Glomerular visceral epithelial cell (primary cell): ENCODE results near the gene CYP21A2.

Experiments used
- DNase-seq: peaks from one replicate; pipeline ENCODE4 v3.0.0-alpha.2; 2016; ENCODE audit errors: extremely low spot score

The CYP21A2 gene

GRCh38 chr6:32083812-32084768 is 45.9 kb downstream of the CYP21A2 start:
- DNase-seq = no peak

- DNase-seq = no peak
Observed at GRCh38 chr6:32084780-32085179, 46.6 kb downstream of the CYP21A2 start.

GRCh38 chr6:32085759-32086459 is 47.7 kb downstream of the CYP21A2 start:
- no peak for DNase-seq

GRCh38 chr6:32086661-32087573 is 48.7 kb downstream of the CYP21A2 start:
- DNase-seq = peak; percentile 87

GRCh38 chr6:32087574-32088486 is 49.6 kb downstream of the CYP21A2 start:
- peak; percentile 63 for DNase-seq

- DNase-seq = no peak
Observed at GRCh38 chr6:32088487-32089049, 50.4 kb downstream of the CYP21A2 start.

- no peak for DNase-seq
Observed at GRCh38 chr6:32089082-32089828, 51.0 kb downstream of the CYP21A2 start.
